OCI-LY1 (cell line): Measurements from ENCODE around the gene CLN6.

Experiments
- EZH2 ChIP-seq: fragments of 200-600 bp; sonication (generic), shearing (Covaris generic); IDR thresholded peaks from 2 replicates; pipeline ENCODE4 v1.8.0; 2017; ENCODE audit warnings: borderline replicate concordance, mixed run types, mild to moderate bottlenecking, antibody characterized with exemption, low read length, moderate library complexity, mixed read lengths
- TF ChIP-seq, protein P1 (sequence below): fragments of 200-600 bp; sonication (generic), shearing (Covaris generic); IDR thresholded peaks from 2 replicates; pipeline ENCODE4 v1.5.1; 2017; ENCODE audit warnings: mild to moderate bottlenecking, antibody characterized with exemption, low read length, moderate library complexity, mixed read lengths

DNA sequence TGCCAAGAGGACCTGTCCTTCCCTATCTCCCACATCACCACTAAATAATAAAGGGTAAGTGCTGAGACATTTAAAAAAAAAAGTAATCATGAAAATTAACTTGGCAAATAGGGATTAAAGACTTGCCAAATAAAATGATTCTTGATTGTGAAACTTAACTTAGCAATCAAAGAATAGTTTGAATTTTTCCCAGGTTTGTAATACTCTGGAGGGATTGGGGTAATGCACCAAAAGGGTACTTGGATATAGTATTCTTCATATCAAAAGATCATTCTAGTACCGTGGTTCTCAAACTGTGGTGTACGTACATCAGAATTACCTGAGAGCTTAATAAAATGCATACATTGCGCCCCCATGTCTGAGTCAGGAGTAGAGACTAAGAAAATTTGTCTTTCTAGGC is 52.9 kb downstream of the CLN6 start:
- TF ChIP-seq, protein P1, sequence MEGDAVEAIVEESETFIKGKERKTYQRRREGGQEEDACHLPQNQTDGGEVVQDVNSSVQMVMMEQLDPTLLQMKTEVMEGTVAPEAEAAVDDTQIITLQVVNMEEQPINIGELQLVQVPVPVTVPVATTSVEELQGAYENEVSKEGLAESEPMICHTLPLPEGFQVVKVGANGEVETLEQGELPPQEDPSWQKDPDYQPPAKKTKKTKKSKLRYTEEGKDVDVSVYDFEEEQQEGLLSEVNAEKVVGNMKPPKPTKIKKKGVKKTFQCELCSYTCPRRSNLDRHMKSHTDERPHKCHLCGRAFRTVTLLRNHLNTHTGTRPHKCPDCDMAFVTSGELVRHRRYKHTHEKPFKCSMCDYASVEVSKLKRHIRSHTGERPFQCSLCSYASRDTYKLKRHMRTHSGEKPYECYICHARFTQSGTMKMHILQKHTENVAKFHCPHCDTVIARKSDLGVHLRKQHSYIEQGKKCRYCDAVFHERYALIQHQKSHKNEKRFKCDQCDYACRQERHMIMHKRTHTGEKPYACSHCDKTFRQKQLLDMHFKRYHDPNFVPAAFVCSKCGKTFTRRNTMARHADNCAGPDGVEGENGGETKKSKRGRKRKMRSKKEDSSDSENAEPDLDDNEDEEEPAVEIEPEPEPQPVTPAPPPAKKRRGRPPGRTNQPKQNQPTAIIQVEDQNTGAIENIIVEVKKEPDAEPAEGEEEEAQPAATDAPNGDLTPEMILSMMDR: no peak
- TF ChIP-seq EZH2: no peak
